DMS79 treated with DMSO at 0.1 percent for 48 hours (cell line): ENCODE data around the gene POF1B.

Experiments
- DNase-seq: peaks from one replicate; lab custom pipeline; 2025; lab: John Stamatoyannopoulos, UW

The POF1B gene

GRCh38 chrX:85243155-85243554 lies 136.3 kb downstream of the POF1B start:
- DNase-seq: no peak
